Heart left ventricle (tissue), 13 donors: ENCODE data around the gene LRGUK.

Source experiments
- POLR2A ChIP-seq, 2 donors: fragments of 450-650 bp; IDR thresholded peaks; one replicate each; pipeline ENCODE4 v1.6.1; 2017; ENCODE audit warnings: antibody characterized with exemption in 2 of 2, mild to moderate bottlenecking in 2 of 2, moderate library complexity in 2 of 2
- TF ChIP-seq, protein P1 (sequence below), 12 donors: fragments of 200-600 bp; sonication (generic) in 4 of 12; IDR thresholded peaks; one replicate each; pipeline versions ENCODE4 v1.5.0 to v1.8.0; 2018 to 2022; ENCODE audit warnings: antibody characterized with exemption in 12 of 12, mild to moderate bottlenecking in 5 of 12
- donor health status: ischemic (EF 13 %, LVEDD 7.1; RV severe dilation, severe dysfunction).
- donor health status: DM: no; HTN: yes; CAD: no.
- donor health status: DM: no; HTN: no; CAD: no.
- donor health status: ischemic (EF 25% LVEDD 6.9; RV normal size, moderate dysfunction).
- donor health status: ischemic (EF 25% LVEDD 5.7; RV mildly dilated, moderate dysfunction).
- donor health status: ischemic (EF 35%, LVEDD 5.7; RV mildly dilated, moderate dysfunction).
- donor health status: nonischemic (EF 11% LVEDD 7.7; RV severe dilation, severe dysfunction).
- donor health status: DM: yes; HTN: yes; CAD: no.
- donor health status: PGD.
- donor health status: ischemic (EF 29% LVEDD 5.4; RV normal size, mild dysfunction).
- donor health status: nonischemic (EF 23%, LVEDD 6.1; RV moderate dilation, normal function).

DNA sequence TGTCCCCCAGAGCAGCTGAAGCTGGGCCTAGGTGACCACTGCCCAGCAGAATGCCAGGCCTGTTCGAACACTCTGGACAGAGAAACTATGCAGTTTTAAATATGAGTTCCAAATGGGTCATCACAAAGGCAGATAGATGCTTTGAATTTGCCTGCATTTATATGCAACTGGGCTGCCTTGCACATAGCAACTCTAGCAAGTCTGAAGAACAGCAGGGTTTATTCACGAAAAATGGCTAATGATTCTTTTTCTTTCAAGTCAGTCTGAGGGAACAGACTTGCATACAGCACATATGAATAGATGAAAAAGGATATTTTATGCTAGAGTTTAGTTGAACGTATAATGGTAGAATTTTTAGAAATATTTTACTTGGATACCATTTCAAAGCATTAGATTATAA is 121.1 kb downstream of the LRGUK start:
- TF ChIP-seq, protein P1, sequence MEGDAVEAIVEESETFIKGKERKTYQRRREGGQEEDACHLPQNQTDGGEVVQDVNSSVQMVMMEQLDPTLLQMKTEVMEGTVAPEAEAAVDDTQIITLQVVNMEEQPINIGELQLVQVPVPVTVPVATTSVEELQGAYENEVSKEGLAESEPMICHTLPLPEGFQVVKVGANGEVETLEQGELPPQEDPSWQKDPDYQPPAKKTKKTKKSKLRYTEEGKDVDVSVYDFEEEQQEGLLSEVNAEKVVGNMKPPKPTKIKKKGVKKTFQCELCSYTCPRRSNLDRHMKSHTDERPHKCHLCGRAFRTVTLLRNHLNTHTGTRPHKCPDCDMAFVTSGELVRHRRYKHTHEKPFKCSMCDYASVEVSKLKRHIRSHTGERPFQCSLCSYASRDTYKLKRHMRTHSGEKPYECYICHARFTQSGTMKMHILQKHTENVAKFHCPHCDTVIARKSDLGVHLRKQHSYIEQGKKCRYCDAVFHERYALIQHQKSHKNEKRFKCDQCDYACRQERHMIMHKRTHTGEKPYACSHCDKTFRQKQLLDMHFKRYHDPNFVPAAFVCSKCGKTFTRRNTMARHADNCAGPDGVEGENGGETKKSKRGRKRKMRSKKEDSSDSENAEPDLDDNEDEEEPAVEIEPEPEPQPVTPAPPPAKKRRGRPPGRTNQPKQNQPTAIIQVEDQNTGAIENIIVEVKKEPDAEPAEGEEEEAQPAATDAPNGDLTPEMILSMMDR (IDR thresholded peaks at IDR 0.05): no peak
- no peak for TF ChIP-seq POLR2A (IDR thresholded peaks at IDR 0.05)
